ENCODE data around the gene IRF7. TPM values are rescaled to one million over a fixed set of nuclear protein-coding genes. Genes with fewer than 3 reads are reported as not detected.

IRF7 gene
- total and polyA plus RNA-seq, 4 donors, result 3.9 to 17.1 (median 13.6) TPM

DNA sequence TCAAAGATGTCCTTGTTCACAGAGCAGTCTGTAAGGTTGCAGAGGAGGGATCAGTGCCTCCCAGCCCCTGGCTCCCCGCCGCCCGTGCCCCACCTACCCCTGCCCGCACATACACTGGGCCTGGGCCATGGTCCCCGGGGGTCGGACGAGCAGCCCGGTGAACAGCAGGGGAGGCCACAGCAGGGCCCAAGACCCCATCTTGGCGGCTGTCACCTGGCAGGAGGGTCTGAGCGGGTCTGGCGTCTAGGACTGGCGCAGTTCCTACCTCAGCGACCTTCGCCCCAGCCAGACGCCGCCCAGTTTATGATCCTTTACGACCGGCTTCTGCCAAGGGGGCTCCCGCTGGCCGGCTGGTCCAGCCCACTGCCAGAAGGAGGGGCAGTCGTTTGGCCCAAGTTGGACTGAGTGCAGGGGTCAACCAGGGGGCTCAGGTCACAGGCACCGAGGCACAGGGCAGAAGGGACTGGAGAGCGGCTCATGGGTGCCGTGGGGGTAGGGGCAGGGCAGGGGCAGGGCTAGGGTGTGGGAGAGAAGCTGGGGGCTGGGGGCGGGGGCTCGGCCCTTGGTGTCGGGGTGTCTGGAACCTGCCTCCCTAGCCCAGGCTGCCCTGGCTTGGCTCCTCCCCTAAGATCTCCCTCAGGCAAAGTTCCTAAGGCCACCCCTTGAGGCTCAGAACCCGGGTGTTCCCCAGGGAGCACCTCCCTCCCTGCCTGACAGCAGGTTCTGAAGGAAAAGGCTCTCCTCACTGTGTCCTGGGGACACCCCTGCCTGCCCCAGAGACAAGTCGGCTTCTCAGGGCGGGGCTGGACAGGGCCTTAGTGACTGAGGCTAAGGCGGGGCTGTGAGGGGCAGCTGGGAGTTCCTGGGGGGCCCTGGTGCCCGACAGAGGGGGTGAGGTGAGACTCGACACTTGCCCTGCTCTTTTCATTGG is 9.2 kb upstream of the IRF7 start, which contains the start of gene CDHR5:
Gene CDHR5, minus strand, starts transcription at position 251 of the 931 bp plus-strand sequence. Its CDS starts 53 bp downstream, at position 198.
- DNase-seq (ENCODE audit: low read depth in 4 of 6, low spot score in 6 of 6), result no peak
- 52% methylated on average over 33 of the region's 33 CpGs for WGBS (ENCODE audit: insufficient coverage)
- H3K36me3 ChIP-seq (ENCODE audit: control insufficient read depth, insufficient read depth, low read length), result peaks cover 56% of the 10 kb centered on the region
- no peak within 1 kb of the TSS for H3K4me3 ChIP-seq (ENCODE audit: low read depth, low read length)
- H3K4me1 ChIP-seq (ENCODE audit: control insufficient read depth, insufficient read depth, low read length), result peaks cover 3% of the 10 kb centered on the region
- H3K27me3 ChIP-seq (ENCODE audit: control insufficient read depth, insufficient read depth, low read length), result peaks cover 43% of the 10 kb centered on the region
- no peaks in the 10 kb centered on the region for H3K9me3 ChIP-seq (ENCODE audit: control insufficient read depth, insufficient read depth, low read length)
- H3K27ac ChIP-seq (ENCODE audit: low read depth, low read length), result no peak within 1 kb of the TSS

DNA sequence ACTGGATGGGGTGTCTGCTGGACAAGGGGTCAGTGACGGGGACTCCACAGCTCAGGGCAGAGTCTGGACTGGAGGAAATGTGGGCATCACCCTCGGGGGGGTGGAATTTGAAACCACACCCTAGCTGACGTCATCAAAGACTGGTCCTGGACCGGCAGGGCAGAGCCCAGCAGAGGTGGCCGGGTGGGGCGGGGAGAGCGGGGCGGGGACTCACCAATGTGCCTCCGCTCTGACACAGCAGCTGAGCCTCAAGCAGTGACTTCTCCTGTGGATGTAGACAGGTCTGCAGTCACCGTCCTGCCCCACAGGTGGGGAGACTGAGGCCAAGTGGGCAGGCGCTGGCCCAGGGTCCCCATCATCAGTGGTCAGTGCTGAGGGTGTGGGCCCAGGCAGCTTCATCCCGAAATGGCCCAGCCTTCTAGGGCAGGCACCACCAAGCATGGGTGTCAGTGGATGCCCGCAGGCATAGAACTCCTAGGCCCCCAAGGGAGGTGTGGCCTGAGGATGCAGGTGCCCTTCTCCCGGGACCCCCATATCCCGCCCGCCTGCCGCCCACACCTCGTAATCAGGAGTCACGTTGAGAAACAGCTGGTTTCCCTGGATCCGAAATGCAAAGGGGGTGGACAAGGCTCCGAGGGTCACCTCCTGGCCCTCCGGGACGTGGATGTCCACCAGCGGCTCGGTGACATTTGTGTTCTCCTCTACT is 8.4 kb upstream of the IRF7 start:
- Histone ChIP-seq H3K4me1 (ENCODE audit: control insufficient read depth, insufficient read depth, low read length) (peaks cover 3% of the 10 kb centered on the region), H3K9me3 (ENCODE audit: control insufficient read depth, insufficient read depth, low read length) (no peaks in the 10 kb centered on the region), H3K4me3 (ENCODE audit: low read depth, low read length) (no peak overlapping the region), H3K27ac (ENCODE audit: low read depth, low read length) (no peak overlapping the region), H3K36me3 (ENCODE audit: control insufficient read depth, insufficient read depth, low read length) (peaks cover 65% of the 10 kb centered on the region), H3K27me3 (ENCODE audit: control insufficient read depth, insufficient read depth, low read length) (peaks cover 43% of the 10 kb centered on the region)
- no peak for DNase-seq (ENCODE audit: low read depth in 4 of 6, low spot score in 6 of 6)
- 84% methylated on average over 22 of the region's 25 CpGs for WGBS (ENCODE audit: insufficient coverage)

DNA sequence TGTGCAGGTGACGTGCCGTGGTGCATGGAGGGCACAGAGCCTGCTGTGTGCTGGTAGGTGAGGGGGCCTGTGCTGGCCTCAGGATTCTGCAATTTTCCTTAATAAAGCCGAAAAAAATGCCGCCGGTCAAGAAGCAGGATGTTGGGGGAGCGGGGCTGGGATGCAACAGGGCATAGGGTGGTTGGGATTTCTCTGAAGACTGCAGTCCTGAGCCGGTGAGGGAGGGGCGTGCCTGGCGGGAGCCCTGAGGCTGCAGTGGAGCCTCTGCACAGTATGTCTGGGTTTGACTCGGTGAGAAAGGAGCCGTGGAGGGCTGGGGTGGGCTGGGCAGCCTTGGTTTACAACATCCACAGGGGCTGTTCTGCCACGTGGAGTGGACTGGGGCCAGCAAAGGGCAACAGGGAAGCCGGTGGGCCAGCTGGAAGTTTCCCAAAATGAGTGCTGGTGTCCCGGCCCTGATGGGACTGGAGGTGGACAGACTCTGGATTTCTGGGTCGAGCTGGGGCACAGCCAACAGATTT is 7.7 kb upstream of the IRF7 start:
- Histone ChIP-seq H3K36me3 (ENCODE audit: control insufficient read depth, insufficient read depth, low read length) (peaks cover 72% of the 10 kb centered on the region), H3K9me3 (ENCODE audit: control insufficient read depth, insufficient read depth, low read length) (no peaks in the 10 kb centered on the region), H3K4me3 (ENCODE audit: low read depth, low read length) (no peak overlapping the region), H3K27ac (ENCODE audit: low read depth, low read length) (no peak overlapping the region), H3K27me3 (ENCODE audit: control insufficient read depth, insufficient read depth, low read length) (peaks cover 41% of the 10 kb centered on the region), H3K4me1 (ENCODE audit: control insufficient read depth, insufficient read depth, low read length) (peaks cover 3% of the 10 kb centered on the region)
- DNase-seq (ENCODE audit: low read depth in 4 of 6, low spot score in 6 of 6), result no peak
- WGBS (ENCODE audit: insufficient coverage), result 75% methylated on average over 15 of the region's 15 CpGs

DNA sequence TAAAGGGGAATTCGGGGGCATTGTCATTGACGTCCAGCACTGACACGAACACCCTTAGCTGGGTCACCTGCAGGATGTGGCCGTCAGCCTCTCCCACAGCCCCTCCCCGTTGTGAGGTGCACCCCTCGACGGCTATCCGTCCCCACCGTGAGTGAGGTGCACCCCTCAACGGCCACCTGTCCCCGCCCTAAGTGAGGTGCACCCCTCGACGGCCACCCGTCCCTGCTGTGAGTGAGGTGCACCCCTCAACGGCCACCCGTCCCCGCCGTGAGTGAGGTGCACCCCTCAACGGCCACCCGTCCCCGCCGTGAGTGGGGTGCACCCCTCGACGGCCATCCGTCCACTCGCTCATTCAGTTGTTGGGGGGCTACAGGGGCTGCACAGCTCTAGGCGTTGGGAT is 6.1 kb upstream of the IRF7 start:
- Histone ChIP-seq H3K4me3 (ENCODE audit: low read depth, low read length) (no peak overlapping the region), H3K4me1 (ENCODE audit: control insufficient read depth, insufficient read depth, low read length) (peaks cover 4% of the 10 kb centered on the region), H3K27me3 (ENCODE audit: control insufficient read depth, insufficient read depth, low read length) (peaks cover 30% of the 10 kb centered on the region), H3K9me3 (ENCODE audit: control insufficient read depth, insufficient read depth, low read length) (no peaks in the 10 kb centered on the region), H3K36me3 (ENCODE audit: control insufficient read depth, insufficient read depth, low read length) (peaks cover 82% of the 10 kb centered on the region), H3K27ac (ENCODE audit: low read depth, low read length) (no peak overlapping the region)
- no peak for DNase-seq (ENCODE audit: low read depth in 4 of 6, low spot score in 6 of 6)
- 86% methylated on average over 20 of the region's 27 CpGs for WGBS (ENCODE audit: insufficient coverage)

DNA sequence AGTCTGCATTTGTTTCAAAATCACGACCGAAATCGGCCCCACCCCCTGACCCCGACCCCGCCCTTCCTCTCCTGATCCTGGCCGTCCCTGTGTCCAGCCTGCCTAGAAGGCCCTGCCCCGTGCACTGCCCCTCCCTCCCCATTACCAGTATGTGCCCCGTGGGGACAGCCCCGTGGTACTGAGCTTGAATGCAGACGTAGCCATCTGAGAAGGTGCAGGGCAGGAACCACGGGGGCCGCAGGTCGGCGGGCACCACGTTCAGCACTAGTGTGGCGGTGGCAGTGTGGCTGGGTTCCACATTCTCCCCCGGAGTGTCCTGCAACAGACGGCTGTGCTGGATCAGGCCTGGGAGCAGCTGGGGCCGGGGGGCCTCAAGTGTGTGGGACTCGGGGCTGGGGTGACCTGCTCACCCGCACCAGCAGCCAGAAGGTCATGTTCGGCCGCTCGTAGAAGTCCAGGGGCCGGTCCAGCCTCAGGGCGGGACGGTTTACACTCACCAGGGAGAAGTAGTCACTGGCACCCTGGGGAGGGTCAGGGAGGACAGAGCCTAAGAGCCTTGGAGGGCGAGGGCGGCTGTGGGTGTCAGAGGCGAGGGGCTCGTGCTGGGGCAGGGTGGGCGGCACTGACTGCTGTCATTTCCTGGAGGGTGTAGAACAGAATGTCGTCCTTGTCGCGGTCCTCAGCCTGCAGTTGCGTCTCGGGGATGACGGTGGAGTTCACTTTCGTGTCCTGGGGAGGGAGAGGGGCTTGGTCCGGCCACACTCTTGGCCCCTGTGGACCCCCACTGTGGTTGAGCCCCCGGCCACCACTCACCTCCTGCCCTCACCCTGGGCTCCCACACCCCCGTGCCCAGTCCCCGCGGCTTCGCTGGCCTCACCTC is 5.4 kb upstream of the IRF7 start:
- no peak overlapping the region for H3K27ac ChIP-seq (ENCODE audit: low read depth, low read length)
- DNase-seq (ENCODE audit: low read depth in 4 of 6, low spot score in 6 of 6), result no peak
- H3K36me3 ChIP-seq (ENCODE audit: control insufficient read depth, insufficient read depth, low read length), result peaks cover 88% of the 10 kb centered on the region
- peaks cover 11% of the 10 kb centered on the region for H3K4me1 ChIP-seq (ENCODE audit: control insufficient read depth, insufficient read depth, low read length)
- H3K4me3 ChIP-seq (ENCODE audit: low read depth, low read length), result no peak overlapping the region
- H3K27me3 ChIP-seq (ENCODE audit: control insufficient read depth, insufficient read depth, low read length), result peaks cover 24% of the 10 kb centered on the region
- no peaks in the 10 kb centered on the region for H3K9me3 ChIP-seq (ENCODE audit: control insufficient read depth, insufficient read depth, low read length)
- WGBS (ENCODE audit: insufficient coverage), result 78% methylated on average over 42 of the region's 45 CpGs

DNA sequence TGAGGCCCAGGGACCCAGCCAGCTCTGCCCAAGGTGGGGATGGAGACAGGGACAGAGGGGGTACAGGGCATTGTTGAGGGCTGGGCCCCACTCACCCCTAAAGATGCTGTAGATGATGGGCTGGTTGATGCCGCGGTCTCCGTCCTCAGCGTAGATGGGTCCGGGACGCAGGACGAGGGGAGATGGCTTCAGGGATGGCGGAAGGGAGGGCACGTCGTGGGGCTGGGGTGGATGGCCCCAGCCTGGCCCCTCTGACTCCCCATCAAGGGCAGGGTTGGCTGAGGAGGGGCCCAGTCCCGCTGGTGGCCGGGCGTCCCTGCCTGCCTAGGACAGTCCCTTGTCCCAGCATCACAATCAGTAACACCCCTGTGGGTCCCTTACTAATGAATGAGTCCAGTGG is 4.5 kb upstream of the IRF7 start:
- no peak overlapping the region for H3K27ac ChIP-seq (ENCODE audit: low read depth, low read length)
- no peak for DNase-seq (ENCODE audit: low read depth in 4 of 6, low spot score in 6 of 6)
- peaks cover 87% of the 10 kb centered on the region for H3K36me3 ChIP-seq (ENCODE audit: control insufficient read depth, insufficient read depth, low read length)
- 96% methylated on average over 10 of the region's 13 CpGs for WGBS (ENCODE audit: insufficient coverage)
- H3K4me3 ChIP-seq (ENCODE audit: low read depth, low read length), result no peak overlapping the region
- H3K4me1 ChIP-seq (ENCODE audit: control insufficient read depth, insufficient read depth, low read length), result peaks cover 20% of the 10 kb centered on the region
- H3K9me3 ChIP-seq (ENCODE audit: control insufficient read depth, insufficient read depth, low read length), result no peaks in the 10 kb centered on the region
- H3K27me3 ChIP-seq (ENCODE audit: control insufficient read depth, insufficient read depth, low read length), result peaks cover 14% of the 10 kb centered on the region

DNA sequence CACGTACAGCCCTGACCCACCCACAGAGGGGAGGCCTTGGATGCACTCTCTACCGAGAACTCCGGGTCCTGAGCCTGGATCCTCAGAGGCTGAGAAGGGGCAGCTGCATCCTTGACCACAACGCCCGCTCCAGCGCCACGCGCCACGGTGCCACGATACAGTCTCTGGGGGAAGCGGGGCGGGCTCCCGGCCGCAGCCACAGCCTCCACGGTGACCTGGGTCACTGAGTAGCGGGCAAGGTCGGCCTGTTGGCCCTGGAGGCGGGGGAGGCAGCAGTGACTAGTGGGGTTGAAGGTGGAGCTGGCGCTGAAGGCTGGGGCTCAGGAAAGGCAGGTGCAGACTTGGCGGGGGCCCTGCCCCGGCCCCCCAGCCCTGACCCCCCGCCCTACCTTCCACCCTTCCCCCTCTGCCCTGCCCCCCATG is 3.9 kb upstream of the IRF7 start:
- WGBS (ENCODE audit: insufficient coverage), result 93% methylated on average over 18 of the region's 22 CpGs

DNA sequence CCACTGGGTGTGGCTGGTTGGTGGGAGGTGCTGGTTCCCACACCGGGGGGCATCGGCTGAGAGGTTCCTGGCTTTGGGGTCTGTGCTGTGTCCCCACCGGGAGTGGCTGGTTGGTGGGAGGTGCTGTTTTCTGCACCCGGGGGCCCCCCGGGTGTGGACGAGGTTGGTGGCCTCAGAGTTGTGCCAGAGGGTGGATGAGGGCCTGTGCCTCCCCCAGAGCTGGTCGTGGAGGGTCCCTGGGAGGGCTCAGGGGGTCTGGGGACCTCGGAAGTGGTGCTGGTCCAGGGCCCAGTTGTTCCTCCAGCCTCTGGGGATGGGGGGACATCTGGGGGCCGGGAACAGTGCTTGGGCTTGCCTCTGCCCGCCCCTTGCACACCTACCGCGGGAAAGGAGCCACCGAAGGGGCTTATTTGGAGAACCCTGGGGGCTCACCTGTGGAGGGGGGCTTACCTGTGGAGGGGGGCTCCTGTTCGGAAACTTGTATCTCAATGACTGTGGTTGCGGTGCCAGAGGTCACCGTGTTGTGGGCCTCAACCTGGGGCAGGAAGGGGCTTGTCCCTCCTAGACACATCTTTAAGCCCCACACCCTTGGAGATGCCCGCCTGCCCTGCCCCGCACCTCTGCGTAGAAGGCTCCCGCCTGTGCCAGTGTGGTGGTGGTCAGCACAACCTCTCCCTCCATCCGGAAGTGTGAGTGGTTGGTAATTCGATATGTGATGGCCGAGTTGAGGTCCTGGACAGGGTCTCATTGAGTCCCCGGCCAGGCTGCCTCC is 3.3 kb upstream of the IRF7 start:
- Histone ChIP-seq H3K4me3 (ENCODE audit: low read depth, low read length) (no peak overlapping the region), H3K27ac (ENCODE audit: low read depth, low read length) (no peak overlapping the region), H3K9me3 (ENCODE audit: control insufficient read depth, insufficient read depth, low read length) (no peaks in the 10 kb centered on the region), H3K4me1 (ENCODE audit: control insufficient read depth, insufficient read depth, low read length) (peaks cover 31% of the 10 kb centered on the region), H3K27me3 (ENCODE audit: control insufficient read depth, insufficient read depth, low read length) (peaks cover 3% of the 10 kb centered on the region), H3K36me3 (ENCODE audit: control insufficient read depth, insufficient read depth, low read length) (peaks cover 87% of the 10 kb centered on the region)
- DNase-seq (ENCODE audit: low read depth in 4 of 6, low spot score in 6 of 6), result no peak
- 93% methylated on average over 14 of the region's 24 CpGs for WGBS (ENCODE audit: insufficient coverage)

More for the DNA sequence above, 3.9 kb upstream of the IRF7 start:
- H3K4me3 ChIP-seq (ENCODE audit: low read depth, low read length), result no peak overlapping the region
- no peak for DNase-seq (ENCODE audit: low read depth in 4 of 6, low spot score in 6 of 6)
- peaks cover 25% of the 10 kb centered on the region for H3K4me1 ChIP-seq (ENCODE audit: control insufficient read depth, insufficient read depth, low read length)
- H3K9me3 ChIP-seq (ENCODE audit: control insufficient read depth, insufficient read depth, low read length), result no peaks in the 10 kb centered on the region
- no peak overlapping the region for H3K27ac ChIP-seq (ENCODE audit: low read depth, low read length)
- peaks cover 87% of the 10 kb centered on the region for H3K36me3 ChIP-seq (ENCODE audit: control insufficient read depth, insufficient read depth, low read length)
- H3K27me3 ChIP-seq (ENCODE audit: control insufficient read depth, insufficient read depth, low read length), result peaks cover 9% of the 10 kb centered on the region

All from spinal cord (tissue), 10 donors.